ENCODE data around the gene IL22RA1. TPM values are rescaled to one million over a fixed set of nuclear protein-coding genes. Genes with fewer than 3 reads are reported as not detected.

The IL22RA1 gene
- total RNA-seq, 1 experiment from 2014 or later, result 5.0 TPM

- no TSS peak for BruUV-seq (replicated peaks)
- ChIA-PET POLR2A (ENCODE audit: unreplicated experiment) (no interaction called here), CTCF (no interaction called here)
- no peaks in the 10 kb centered on the region for H3K36me3 ChIP-seq (ENCODE audit: low read depth)
- DNase-seq, result no peak
- intact Hi-C loops (cut with micrococcal nuclease; ENCODE audit: unreplicated experiment), result no loop called here
- H3K4me3 ChIP-seq, result no peak overlapping the region
- H3K79me2 ChIP-seq (ENCODE audit: low read depth), result no peaks in the 10 kb centered on the region
- H3K4me1 ChIP-seq (replicated peaks; ENCODE audit: insufficient read depth), result no peaks in the 10 kb centered on the region
- no peak overlapping the region for H2AFZ ChIP-seq
- H3F3A ChIP-seq (ENCODE audit: insufficient read depth, low read depth), result no peaks in the 10 kb centered on the region
- no peaks in the 10 kb centered on the region for H3K9me3 ChIP-seq (ENCODE audit: insufficient read depth, low read depth)
- H3K4me2 ChIP-seq, result no peak overlapping the region
- no peaks in the 10 kb centered on the region for H3K27me3 ChIP-seq (ENCODE audit: insufficient read depth, low read depth)
- no peaks in the 10 kb centered on the region for H3K9me2 ChIP-seq (ENCODE audit: insufficient read depth)
- TF ChIP-seq EZH2 (IDR thresholded peaks at IDR 0.05; ENCODE audit: low read depth) (no peak), CTCF (conservative IDR thresholded peaks at IDR 0.05) (no peak)
- H3K27ac ChIP-seq, result no peak overlapping the region
- H4K20me1 ChIP-seq (ENCODE audit: insufficient read depth), result no peaks in the 10 kb centered on the region
These were observed 65.5 kb downstream of the IL22RA1 start for GRCh38 chr1:24077278-24077978.

GRCh38 chr1:24075946-24076345 lies 67.0 kb downstream of the IL22RA1 start:
- intact Hi-C loops (cut with micrococcal nuclease; ENCODE audit: unreplicated experiment), result no loop called here
- Histone ChIP-seq H3F3A (ENCODE audit: insufficient read depth, low read depth) (no peaks in the 10 kb centered on the region), H3K27ac (no peak overlapping the region), H3K79me2 (ENCODE audit: low read depth) (no peaks in the 10 kb centered on the region), H3K27me3 (ENCODE audit: insufficient read depth, low read depth) (no peaks in the 10 kb centered on the region), H3K4me3 (no peak overlapping the region), H4K20me1 (ENCODE audit: insufficient read depth) (no peaks in the 10 kb centered on the region), H3K4me1 (replicated peaks; ENCODE audit: insufficient read depth) (no peaks in the 10 kb centered on the region), H3K9me3 (ENCODE audit: insufficient read depth, low read depth) (no peaks in the 10 kb centered on the region), H2AFZ (no peak overlapping the region), H3K4me2 (no peak overlapping the region), H3K36me3 (ENCODE audit: low read depth) (no peaks in the 10 kb centered on the region), H3K9me2 (ENCODE audit: insufficient read depth) (no peaks in the 10 kb centered on the region)
- TF ChIP-seq EZH2 (IDR thresholded peaks at IDR 0.05; ENCODE audit: low read depth), result no peak
- no peak for TF ChIP-seq CTCF (conservative IDR thresholded peaks at IDR 0.05)
- CTCF ChIA-PET, result no interaction called here
- no TSS peak for BruUV-seq (replicated peaks)
- POLR2A ChIA-PET (ENCODE audit: unreplicated experiment), result no interaction called here
- DNase-seq, result no peak

- POLR2A ChIA-PET (ENCODE audit: unreplicated experiment), result no interaction called here
- H3K4me1 ChIP-seq (replicated peaks; ENCODE audit: insufficient read depth), result no peaks in the 10 kb centered on the region
- DNase-seq, result no peak
- no peak overlapping the region for H2AFZ ChIP-seq
- no peaks in the 10 kb centered on the region for H3K9me3 ChIP-seq (ENCODE audit: insufficient read depth, low read depth)
- no peak overlapping the region for H3K27ac ChIP-seq
- H3K4me3 ChIP-seq, result no peak overlapping the region
- H3K79me2 ChIP-seq (ENCODE audit: low read depth), result no peaks in the 10 kb centered on the region
- H3K4me2 ChIP-seq, result no peak overlapping the region
- no TSS peak for BruUV-seq (replicated peaks)
- no peaks in the 10 kb centered on the region for H3K27me3 ChIP-seq (ENCODE audit: insufficient read depth, low read depth)
- intact Hi-C loops (cut with micrococcal nuclease; ENCODE audit: unreplicated experiment), result no loop called here
- TF ChIP-seq CTCF (conservative IDR thresholded peaks at IDR 0.05) (no peak), EZH2 (IDR thresholded peaks at IDR 0.05; ENCODE audit: low read depth) (no peak)
- H4K20me1 ChIP-seq (ENCODE audit: insufficient read depth), result no peaks in the 10 kb centered on the region
- no peaks in the 10 kb centered on the region for H3K36me3 ChIP-seq (ENCODE audit: low read depth)
- H3K9me2 ChIP-seq (ENCODE audit: insufficient read depth), result no peaks in the 10 kb centered on the region
- CTCF ChIA-PET, result no interaction called here
- H3F3A ChIP-seq (ENCODE audit: insufficient read depth, low read depth), result no peaks in the 10 kb centered on the region
These were observed 67.4 kb downstream of the IL22RA1 start for GRCh38 chr1:24075590-24075854.
